Activated CD8-positive, alpha-beta memory T cell treated with anti-CD3 and anti-CD28 coated beads, Interleukin-2, amount 50 U/mL, for 4 hours (primary cell): ENCODE results near the gene EGFL7.

Experiments used
- DNase-seq: peaks from one replicate; pipeline ENCODE4 v3.0.0-alpha.2; 2020

EGFL7 gene

DNA sequence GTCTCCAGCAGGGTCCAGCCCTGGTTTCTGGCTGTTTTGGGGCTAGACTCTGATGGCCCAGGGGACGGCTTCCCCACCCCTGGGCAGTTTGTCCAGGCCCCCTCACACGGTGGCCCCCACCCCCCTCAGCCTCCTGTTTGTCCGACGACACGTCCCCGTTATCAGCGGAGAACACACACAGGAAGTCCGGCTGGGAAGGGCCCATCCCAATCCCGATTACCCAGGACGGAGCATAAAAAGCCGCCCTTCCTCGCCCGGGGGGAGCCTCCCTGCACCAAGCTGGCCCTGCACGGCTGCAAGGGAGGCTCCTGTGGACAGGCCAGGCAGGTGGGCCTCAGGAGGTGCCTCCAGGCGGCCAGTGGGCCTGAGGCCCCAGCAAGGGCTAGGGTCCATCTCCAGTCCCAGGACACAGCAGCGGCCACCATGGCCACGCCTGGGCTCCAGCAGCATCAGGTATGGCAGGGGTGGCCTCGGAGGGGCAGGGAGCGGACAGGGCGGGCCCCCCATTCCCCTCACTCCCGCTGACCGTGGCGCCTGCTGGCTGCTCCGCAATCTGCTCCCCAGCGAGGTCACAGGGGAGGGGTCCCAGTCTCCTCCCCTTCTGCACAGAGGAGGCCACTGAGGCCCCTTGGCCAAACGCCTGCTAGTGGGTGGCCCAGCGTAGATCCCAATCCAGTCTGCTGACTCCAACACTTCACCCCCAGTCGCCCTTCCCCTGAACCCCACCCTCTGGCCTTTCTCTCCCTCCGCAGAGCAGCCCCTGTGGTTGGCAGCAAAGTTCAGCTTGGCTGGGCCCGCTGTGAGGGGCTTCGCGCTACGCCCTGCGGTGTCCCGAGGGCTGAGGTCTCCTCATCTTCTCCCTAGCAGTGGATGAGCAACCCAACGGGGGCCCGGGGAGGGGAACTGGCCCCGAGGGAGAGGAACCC, at the start of gene EGFL7:
Gene EGFL7 (plus strand): TSS at position 261 of the 926 bp plus-strand sequence. CDS start 5,367 bp downstream, outside the sequence.
- DNase-seq, result no peak

DNA sequence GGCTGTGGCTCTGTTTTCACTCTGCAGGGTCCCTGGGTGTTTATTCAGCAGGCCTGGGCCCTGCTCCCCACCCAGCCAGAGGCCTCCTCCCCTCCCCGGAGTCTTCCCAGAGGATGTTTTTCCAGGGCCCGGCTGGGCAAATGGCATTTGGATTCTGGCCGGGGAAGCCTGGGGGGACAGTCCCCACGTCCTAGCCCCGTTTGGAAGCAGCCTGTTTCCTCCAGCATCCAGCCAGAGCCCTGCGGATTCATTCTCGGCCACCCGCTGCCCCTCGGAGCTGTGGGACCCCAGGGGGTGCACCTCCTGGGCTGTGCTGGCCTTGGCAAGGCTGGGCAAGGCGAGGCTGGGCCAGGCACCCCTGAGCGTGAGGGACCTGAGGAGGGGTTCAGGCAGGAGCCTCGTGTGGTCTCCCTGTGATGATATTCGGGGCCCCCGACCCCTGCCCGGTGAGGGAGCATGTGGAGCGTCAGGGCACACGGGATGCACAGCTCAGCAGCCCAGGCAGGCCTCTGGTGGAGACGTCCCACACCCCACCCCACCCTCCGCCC, 48.8 kb upstream of the EGFL7 start:
- no peak for DNase-seq

DNA sequence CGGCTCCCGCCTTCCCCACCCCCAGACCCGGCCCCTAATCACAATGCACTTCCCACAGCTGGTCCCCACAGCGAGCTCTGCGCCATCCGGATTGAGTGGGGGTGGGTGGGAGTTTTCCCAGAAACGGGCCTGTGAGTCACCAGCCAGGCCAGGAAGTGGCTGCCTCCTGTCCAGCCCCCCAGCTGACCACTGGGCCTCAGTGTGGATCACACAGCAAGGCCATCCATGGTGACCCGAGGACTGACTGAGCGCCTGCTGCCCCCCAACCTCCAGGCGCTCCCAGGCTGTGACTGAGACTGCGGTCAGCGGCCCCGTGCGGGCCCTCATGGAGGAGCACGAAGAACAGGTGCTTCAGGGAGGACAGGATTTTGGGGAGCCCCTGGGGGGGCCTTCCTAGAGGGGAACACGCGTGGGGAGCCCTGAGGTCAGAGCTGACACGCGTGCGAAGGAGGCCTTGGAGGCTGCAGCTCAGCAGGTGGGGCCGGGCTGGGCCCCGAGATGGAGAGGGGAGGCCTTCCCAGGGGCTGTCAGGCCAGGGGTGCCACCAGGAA, 48.3 kb upstream of the EGFL7 start:
- DNase-seq, result no peak

DNA sequence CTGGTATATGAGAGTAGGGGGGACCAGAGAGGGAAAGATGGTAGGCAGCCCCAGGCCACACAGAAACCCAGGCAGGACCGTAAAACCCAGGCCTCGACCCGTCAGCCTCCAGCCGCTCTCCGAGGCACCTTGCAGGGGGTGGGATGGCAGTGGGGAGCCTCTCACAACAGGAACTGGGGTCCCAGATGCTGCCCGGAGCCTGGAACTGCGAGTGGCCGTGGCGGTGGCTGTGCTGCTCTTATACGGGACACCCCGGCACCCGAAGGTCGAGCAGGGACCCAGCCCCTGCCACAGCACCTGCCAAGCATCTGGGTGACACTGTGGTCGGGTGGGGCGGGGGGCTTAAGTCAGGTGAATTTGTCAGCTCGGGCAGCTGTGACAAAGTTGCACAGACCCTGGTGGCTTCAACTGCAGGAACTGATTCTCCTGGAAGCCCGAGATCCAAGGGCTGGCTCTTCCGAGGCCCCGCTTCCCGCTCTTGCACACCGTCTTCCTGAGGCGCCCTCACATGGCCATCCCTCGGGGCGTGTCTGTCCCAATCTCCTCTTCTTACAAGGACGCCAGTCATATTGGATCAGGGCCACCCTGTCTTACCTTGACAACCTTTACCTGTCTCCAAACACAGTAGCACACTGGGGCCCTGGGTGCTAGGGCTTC, 47.6 kb upstream of the EGFL7 start:
- no peak for DNase-seq

DNA sequence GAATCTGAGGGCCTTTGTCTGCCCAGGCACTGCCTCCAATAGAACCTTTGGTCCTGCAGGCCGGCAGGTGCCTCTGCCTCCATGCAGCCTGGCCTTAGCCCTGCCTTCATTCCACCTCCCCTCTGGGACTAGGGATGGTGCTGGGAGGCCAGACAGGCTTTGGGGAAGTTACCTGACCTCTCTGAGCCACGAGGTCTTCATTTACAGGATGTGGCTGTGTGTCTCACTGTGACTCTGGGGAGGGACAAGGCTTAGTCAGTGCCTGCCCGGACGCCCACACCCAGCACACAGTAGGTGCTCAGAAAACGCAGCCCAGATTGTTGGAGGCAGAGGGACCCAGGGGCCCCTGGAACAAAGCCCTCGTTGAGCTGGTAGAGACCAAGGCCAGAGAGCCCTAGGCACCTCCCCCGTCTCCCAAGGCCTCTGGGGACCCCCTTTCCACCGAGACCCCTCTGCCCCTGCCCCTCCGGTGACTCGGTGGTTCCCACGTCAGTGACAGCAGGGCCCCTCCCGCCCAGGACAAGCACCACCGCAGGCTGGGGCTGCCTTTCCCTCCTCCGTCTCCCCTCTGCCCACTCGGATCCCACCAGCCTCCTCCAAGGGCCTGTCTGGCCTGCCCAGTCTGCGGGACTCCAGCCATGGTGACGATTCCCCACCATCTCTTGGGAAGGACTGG, 46.9 kb upstream of the EGFL7 start:
- DNase-seq, result no peak

DNA sequence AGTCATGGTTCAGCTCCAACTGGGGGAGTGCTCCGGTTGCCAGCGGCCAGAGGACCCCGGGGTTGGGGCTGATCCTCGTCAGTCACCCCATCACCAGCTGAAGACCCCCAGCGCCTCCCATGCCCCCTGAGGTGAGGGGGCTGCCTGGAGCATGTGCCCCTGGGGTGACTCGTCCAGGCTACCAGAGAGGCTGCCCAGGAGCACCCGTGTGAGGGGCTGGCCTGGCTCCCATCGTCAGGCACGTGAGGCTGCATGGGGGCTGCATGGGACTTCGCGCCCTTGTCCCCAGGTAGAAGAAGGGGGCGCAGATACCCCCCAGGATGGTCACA, 46.4 kb upstream of the EGFL7 start:
- no peak for DNase-seq

DNA sequence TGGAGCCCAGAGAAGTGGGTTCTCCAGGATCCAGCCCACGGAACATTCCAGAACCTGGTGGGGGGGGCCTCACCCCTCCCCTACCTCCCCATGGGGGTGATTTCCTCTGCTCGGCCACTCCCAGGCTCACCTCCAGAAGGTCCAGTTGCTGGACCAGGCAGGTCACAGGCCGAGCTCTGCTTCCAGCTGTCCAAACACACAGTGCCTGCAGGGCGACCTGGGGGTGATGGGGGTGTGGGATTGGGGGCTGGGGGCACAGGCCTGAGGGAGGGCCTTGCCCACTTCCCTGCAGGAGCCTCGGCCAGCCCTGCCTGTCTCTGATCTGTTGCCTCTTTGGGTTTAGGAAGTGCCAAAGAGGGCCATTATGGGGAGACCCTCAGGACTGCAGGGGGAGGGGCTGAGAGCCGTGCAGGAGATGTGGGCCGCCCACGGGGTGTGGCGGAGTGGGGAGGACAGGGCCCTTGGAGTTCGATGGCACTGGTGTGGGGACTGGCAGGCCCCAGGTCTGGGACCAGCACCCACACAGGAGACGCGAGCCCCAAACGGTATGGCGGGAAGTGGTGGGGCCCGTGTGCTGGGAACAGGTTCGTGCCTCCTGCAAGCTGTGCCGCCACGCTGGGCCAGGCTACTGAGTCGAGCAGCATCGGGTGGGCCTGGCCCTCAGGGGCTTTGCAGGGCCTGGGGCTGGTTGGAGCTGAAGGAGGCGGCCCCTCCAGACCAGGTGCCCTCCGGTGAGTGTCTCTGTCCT, 45.6 kb upstream of the EGFL7 start:
- DNase-seq, result no peak

DNA sequence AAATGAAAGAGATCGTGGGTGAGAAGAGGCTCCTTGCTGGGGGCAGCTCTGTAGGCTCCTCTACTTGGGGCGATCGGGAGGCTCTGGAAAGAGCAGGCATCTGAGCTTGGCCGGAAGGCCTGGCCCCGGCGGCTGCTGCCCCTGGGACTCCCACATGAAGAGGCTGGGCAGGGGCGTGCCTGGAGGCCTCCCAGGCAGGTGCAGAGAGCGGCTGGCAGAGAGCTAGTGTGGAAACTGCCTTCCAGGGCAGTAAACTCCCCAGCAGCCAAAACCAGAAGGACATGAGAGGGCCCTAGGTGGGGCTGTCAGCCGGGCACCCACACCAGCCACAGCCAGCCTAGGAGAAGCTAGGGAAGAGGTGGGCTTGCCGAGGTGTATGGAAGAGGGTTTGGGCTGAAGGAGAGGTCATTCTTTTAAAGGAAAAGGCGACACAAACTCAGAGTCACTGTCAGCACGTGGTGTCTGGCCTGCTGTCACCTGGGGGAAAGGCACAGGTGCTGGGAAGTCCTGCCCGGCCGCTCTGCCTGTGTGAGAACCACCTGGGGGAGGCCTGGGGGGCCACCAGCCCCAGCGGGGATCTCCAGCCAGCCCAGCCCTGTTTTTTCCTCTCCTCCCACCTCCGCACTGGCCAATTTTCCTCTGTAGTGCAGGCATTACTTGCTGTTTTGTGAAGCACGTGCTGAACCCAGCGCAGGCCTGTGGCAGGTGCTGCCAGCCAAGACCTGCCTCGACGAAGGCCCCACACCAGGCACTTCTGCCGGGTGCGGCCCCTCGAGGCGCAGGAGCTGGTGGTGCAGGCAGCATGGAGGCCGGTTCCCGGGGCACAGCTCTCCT, 44.8 kb upstream of the EGFL7 start:
- DNase-seq, result no peak

DNA sequence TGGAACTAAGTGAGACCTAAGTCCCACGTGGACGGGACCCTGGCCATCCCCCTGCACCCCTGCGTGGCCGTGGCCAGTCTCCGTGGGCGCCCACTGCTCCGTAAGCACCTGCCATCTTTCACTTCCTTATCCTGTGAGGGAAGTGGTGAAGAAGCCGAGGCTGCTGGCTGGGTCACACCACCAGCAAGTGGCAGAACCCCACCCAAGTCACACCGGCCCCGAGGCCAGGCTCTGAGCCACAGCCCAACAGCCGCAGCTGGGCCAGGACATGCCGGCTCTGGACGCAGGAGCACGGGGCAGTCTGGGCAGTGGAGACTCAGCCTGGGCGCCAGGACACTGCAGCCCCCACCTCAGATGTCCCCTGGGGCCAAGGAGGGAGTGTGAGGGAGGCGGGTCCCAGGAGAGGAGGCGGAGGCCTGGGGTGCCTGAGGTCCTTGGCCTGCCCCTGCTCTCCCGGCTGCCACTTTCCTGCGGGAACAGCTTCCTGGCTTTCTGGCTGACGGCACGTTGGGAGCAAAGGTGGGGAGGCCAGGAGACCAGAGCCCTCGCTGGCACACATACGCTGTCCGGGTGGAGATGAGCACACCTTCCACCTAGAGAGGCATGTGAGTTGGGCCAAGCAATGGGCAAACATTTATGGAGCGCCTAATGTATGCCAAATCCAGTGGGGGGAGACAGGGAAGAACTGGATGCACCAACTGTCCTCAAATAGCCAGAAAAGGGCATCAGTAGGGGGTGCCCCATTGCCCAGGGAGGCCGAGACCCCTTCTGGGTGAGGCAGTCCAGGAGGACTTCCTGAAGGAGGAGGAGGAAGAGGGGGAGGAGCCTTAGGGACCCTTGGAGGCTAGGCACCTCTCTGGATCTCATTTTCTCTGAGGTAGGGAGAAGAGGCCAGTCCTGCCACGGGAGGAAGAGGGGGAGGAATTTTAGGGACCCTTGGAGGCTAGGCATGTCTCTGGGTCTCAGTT, 43.9 kb upstream of the EGFL7 start:
- DNase-seq, result no peak

DNA sequence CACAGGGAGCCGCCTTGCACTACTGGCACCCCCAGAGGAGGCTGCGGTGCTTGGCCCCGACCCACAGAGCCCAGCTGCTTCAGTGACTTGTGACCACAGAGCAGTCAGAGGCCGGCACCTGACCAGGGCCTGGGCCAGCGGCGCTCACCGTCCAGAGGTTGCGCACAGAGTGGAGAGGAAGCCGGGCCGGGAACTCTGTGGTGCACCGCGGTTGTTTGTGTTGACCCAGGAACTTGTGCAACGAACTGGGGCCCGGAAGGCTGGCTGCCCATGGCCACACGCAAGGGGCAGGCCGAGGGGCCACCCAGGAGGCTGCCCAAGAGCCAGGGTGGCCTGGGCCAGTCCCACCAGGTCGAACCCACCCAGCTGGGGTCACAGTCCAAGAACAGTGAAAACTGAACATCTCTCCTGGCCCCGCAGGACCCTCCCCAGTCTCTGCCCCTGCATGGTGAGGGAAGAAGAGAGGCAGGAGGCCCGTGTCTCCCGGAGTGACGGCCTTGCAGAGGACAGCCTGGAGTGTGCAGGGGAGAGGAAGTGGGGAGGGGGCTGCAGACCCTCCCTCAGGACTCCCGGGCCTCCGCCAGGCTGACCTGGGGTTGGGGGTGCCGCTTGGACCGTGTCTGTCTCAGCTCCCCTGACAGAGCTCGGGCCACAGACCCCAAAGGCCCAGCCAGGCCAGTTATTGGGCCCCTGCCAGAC, 42.8 kb upstream of the EGFL7 start:
- DNase-seq, result no peak

DNA sequence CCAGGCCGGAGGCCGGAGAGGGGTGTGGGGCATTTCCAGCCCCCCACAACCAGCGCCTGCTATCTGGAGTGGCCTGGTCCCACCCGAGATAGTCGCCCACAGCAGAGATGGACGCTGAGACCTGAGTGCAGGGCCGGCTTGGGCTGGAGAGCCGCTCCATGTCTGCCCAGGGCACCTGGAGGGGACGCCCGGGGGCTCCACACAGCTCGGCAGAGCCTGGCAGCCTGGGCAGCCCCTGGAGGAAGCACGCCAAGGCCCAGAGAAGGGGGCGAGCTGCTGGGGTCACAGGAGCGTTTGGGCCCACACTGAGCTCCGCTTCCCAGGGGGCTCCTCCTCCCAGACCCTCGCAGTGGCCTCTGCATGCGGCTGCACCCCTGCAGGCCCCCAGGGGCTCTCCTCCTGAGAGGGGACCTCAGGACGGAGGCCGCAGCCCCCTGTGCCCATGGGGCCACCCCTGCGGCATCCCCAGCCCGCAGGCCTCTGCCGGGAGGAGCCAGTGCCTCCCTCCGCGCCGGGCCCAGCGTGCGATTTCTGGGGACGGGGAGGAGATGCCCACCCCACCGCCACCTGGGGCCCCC, 42.2 kb upstream of the EGFL7 start:
- DNase-seq, result no peak

DNA sequence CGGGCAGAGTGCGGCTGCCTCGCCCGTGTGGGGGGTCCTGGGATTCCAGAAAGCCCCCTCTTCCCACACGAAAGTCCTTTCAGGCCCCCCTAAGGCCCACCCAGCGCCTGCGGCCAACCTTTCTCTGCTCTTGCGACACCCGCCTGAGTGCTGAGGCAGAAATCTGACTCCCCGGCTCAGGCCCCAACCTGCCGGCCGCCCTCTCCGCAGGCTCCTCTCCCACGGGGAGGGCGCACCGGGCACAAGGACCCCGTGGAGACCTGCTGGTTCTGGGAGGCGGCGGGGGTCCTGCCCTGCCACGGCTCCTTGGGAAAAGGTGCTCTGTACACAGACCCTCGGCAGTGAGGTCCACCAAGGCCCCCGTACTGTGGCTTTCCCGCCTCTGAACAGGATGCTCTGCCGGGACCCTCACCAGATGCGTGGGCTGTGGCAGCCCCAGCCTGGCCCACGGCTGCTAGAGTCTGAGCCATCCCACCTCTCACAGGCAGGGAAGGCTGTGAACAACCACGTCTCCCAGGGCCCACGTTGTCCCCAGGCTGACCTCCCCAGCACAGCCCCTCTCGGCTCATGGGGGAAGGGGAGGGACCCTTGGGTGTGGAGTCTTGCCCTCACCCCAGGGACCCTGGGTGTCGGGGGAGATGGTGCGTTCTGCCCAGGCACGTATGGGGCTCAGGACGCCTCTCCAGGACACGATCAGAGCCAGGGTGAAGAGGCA, 41.5 kb upstream of the EGFL7 start:
- no peak for DNase-seq

DNA sequence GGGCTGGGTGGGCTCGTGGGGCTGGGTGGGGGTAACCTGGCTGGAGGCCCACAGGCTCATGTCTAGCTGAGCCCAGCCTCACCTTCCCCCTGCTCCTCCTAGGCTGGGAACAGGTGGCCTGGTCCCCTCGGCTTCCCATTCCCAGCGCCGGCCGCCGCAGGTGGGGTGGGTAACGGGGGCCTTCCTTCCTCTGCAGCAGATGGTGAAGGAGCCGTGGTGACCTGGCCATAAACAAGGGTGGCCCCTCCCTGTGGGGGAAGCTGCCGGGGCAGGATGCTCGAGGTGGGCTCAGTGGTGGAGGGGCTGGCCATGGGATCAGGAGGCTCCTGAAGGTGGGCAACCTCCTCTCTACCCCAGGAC, 41.0 kb upstream of the EGFL7 start:
- no peak for DNase-seq

DNA sequence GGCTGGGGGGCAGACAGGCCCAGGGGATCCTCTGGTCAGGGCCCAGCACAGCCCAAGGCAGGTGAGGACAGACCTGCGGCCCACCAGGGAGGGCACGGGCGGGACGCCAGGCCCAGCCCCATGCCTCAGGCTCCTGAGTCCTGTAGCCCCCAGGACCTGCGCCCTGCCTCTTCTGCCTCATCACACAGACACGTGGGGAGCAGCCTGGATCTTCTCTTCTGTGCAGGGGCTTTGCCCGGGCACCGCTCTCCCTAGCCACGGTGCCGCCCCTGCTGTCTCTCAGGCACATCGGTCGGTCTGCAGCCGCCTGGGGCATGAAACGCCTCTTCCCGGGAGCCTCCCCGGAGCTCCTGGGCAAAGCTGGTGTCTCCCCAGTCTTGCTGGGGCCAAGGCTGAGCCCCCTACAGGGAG, 40.2 kb upstream of the EGFL7 start:
- DNase-seq, result no peak

DNA sequence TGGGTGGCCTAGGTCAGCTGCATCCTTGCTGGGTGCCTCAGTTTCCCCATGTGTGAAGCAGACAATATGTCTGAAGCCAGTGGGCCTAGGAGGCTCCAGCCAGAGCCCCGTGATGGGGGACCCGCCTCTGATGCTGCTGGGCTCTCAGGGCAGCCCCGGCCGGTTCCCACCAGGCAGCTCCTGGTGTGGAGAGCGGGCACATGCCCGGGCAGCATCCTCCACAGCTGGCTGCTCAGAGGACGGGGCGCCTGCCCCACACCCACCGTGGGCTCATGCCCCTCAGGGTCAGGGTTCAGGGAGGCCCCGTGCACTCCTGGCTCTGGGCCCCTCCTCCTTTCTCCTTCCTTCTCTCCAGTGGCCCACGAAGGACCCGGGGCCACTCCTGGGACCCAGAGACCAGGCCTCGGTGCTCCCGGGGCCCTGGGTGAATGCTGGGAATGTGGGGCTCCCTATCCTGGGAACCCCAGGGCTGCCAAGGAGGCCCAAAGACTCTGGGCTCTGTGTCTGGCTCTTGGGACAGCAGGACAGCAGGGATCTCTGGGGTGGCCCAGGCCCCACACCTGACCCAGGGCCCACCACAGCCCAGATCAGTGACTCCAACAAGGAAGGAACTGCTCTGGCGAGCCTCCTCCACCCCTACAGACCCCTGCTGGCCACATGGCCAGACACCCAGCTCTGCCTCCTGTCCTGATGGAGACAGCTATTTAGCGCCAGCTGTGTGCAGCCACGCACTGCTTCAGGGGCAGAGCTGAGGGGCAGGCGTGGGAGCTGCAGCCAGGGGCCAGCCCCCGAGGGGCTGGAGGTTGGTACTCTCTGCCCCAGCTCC, 39.5 kb upstream of the EGFL7 start:
- no peak for DNase-seq

DNA sequence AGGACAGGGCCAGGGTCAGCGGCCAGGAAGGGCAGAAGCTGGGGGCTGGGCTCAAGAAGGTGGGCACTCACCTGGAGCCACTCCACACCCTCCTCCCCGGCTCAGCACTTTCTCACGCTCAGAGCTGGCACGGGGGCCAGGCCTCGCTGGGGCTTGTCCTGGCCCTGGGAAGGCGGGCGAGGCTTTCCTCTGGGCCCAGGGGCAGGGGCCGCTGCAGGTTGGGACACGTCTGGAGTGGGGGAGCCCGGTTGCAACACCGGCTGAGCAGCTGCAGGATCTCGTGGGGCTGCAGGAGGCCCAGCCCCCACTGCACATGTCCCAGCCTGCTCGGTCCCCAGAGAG, 38.9 kb upstream of the EGFL7 start:
- DNase-seq, result no peak

DNA sequence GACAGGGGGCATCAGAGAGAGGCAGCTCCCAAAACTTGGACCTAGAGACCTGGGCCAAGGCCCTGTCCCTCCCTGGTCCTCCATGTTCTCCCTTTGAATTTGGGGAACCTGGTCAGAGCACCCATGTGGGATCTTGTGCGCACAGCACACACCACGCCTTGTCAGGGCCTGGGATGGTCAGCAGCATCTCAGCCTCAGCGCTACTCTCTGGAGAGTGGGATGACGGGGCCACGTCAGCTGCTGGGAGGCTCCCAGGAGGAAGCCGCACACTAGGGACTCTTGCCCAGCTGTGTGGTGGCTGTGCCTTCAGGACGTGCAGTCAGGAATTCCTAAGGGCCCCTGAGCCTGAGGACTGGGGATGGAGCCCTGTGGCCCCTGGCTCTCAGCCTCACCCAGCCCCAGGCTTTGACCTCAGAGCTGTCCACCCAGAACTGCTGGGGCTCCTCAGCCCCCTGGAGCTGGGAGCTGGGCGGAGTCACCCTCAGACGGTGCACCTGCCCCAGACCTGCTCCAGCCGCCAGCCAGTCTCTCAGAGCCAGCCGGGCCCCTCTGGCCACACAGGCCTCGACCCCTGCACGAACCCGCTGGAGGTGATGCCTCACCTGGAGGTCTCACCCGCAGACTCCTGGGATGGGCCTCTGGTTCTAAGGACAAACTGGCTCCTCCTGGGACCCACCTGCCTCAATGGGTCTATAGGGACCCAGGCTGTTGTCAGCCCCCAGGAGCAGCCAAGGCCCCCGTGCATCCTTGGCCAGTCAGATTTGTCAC, 38.3 kb upstream of the EGFL7 start:
- DNase-seq, result no peak
